ENCODE data around the gene BCORL1.

- TF ChIP-seq NRF1 (IDR thresholded peaks at IDR 0.05; ENCODE audit: low read depth, low read length) (no peak), CTCF (IDR thresholded peaks at IDR 0.05) (no peak), EP300 (IDR thresholded peaks at IDR 0.05; ENCODE audit: borderline replicate concordance in 1 of 2, low read depth in 1 of 2, low read length in 1 of 2) (no peak), RAD21 (IDR thresholded peaks at IDR 0.05; ENCODE audit: low read length) (no peak), SIN3A (IDR thresholded peaks at IDR 0.05; ENCODE audit: borderline replicate concordance, low read depth, low read length) (no peak), POLR2AphosphoS5 (IDR thresholded peaks at IDR 0.05; ENCODE audit: low read depth, low read length) (no peak), FOSL2 (IDR thresholded peaks at IDR 0.05; ENCODE audit: borderline replicate concordance, low read depth) (no peak), JUND (IDR thresholded peaks at IDR 0.05) (no peak), SMC3 (IDR thresholded peaks at IDR 0.05; ENCODE audit: low read depth, low read length) (no peak), TAF1 (IDR thresholded peaks at IDR 0.05; ENCODE audit: borderline replicate concordance, low read depth, low read length) (no peak), GABPA (IDR thresholded peaks at IDR 0.05; ENCODE audit: low read depth) (no peak), RXRA (IDR thresholded peaks at IDR 0.05; ENCODE audit: borderline replicate concordance, low read depth) (no peak)
Measured at GRCh38 chrX:130030826-130031225, 48.4 kb downstream of the BCORL1 start.

Measured in SK-N-SH (cell line).